Glutamatergic neuron (in vitro differentiated cells): ENCODE data around the gene RBMY1B. TPM values are rescaled to one million over a fixed set of nuclear protein-coding genes. Genes with fewer than 3 reads are reported as not detected.
"Not testable (repeated sequence)": the region's sequence is repeated elsewhere in the genome, so short reads cannot be mapped to it uniquely, and the experiment has no call there.

Source experiments
- DNase-seq: peaks from one replicate; pipeline ENCODE4 v3.0.0; 2022
- H3K27ac Mint-ChIP-seq: one replicate; pipeline ENCODE4 v1.8.0; 2020; ENCODE audit warnings: mild to moderate bottlenecking, mixed read lengths, inconsistent platforms; ENCODE audit not compliant: unreplicated experiment
- H3K27me3 Mint-ChIP-seq: one replicate; pipeline ENCODE4 v1.8.0; 2020; ENCODE audit warnings: mild to moderate bottlenecking, moderate library complexity, mixed read lengths, inconsistent platforms; ENCODE audit not compliant: unreplicated experiment
- H3K36me3 Mint-ChIP-seq: one replicate; pipeline ENCODE4 v1.8.0; 2020; ENCODE audit warnings: mild to moderate bottlenecking, mixed read lengths, inconsistent platforms; ENCODE audit not compliant: unreplicated experiment
- H3K4me1 Mint-ChIP-seq: one replicate; pipeline ENCODE4 v1.8.0; 2020; ENCODE audit warnings: mild to moderate bottlenecking, low read depth, mixed read lengths, inconsistent platforms; ENCODE audit not compliant: unreplicated experiment
- H3K4me3 Mint-ChIP-seq: one replicate; pipeline ENCODE4 v1.8.0; 2020; ENCODE audit warnings: mild to moderate bottlenecking, mixed read lengths, inconsistent platforms; ENCODE audit not compliant: unreplicated experiment
- H3K9me3 Mint-ChIP-seq: one replicate; pipeline ENCODE4 v1.8.0; 2020; ENCODE audit warnings: mild to moderate bottlenecking, moderate library complexity, mixed read lengths, inconsistent platforms; ENCODE audit not compliant: unreplicated experiment
- long read RNA-seq: library from polyadenylated mRNA; unstranded; transcript quantifications from one replicate; pipeline ENCODE4 v2.0.0, GENCODE V29; 2020; ENCODE audit not compliant: unreplicated experiment
- total RNA-seq: library from RNA; stranded (reverse); fragmentation: NEBNext Ultra II Directional; extraction: Animal tissue kit (Norgen Biotek cat#: 25700); gene quantifications from one replicate; pipeline ENCODE4 v1.2.1, GENCODE V29; 2021; ENCODE audit not compliant: unreplicated experiment
- TF ChIP-seq, protein P1 (sequence below): fragments of 200-600 bp; sonication (generic); IDR thresholded peaks from one replicate; pipeline ENCODE4 v1.5.0; 2021; ENCODE audit not compliant: partially characterized antibody, unreplicated experiment

Gene RBMY1B
- total RNA-seq: not detected
- long read RNA-seq: 0 reads

DNA sequence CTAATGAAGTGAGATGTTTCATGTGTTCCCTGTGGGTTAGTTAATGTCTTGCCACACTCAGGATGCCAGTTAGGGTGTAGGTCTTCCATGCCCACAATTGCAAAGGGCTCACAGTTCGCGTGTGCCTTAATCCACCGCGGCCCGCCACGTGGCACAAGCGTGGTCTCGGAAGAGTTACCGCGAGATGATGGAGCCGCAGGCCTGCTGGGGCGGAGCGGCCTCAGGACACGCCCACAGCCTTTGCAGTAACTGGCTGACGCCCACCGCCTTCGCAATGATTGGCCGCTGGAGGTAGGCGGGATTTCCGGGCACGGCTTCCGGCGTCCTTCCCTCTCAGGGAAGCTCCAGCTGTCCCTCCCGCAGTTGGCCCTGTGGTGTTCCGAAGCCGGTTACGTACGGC is at the start of gene RBMY1B:
Gene RBMY1B (plus strand): TSS at position 301 of the 400 bp plus-strand sequence. CDS start 2,013 bp downstream, outside the sequence.
- H3K27ac Mint-ChIP-seq, H3K4me3 Mint-ChIP-seq, H3K27me3 Mint-ChIP-seq, H3K4me1 Mint-ChIP-seq, H3K9me3 Mint-ChIP-seq, DNase-seq, H3K36me3 Mint-ChIP-seq: not testable (repeated sequence)

DNA sequence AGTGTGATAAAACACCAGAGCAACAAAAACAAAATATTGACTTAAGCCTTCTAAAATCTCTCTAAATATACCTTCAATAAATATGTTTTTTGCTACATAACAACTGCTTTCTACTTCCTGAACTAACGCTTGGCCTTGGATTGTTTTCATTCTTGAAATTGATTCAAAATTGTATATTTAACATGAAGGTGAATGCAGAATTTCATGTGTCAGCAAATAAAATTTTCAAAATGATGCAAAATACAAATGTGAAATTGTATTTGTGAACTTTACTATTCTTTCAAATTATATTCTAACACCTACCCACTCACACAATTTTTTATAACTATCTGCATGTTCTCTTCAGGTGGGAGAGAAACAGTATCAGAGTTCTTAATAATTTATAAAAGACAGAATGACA is 48.2 kb upstream of the RBMY1B start:
- not testable (repeated sequence) for H3K9me3 Mint-ChIP-seq, DNase-seq, H3K27me3 Mint-ChIP-seq, H3K4me3 Mint-ChIP-seq, H3K27ac Mint-ChIP-seq, H3K4me1 Mint-ChIP-seq, H3K36me3 Mint-ChIP-seq

DNA sequence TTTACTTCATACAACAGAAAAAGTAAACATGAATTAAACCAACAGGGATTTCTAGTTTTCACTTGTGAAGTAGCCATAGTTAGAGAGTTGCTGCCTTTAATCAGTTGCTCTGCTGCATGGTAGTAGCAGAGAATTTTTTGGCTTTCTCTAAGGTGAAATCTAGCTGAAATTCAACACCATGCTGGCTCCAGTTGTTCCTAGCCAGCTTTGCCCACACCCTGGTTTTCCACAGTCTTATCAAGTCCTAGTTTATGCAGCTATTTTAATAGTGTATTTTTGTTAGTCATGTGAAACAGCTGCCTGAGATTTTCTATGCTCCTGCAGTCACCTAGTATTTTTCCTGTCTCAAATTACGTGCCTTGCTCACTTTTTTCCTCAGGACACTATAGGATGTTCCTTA is 28.2 kb upstream of the RBMY1B start:
- H3K9me3 Mint-ChIP-seq: no peaks in the 10 kb centered on the region
- no peaks in the 10 kb centered on the region for H3K36me3 Mint-ChIP-seq
- H3K4me1 Mint-ChIP-seq: no peaks in the 10 kb centered on the region
- TF ChIP-seq, protein P1, sequence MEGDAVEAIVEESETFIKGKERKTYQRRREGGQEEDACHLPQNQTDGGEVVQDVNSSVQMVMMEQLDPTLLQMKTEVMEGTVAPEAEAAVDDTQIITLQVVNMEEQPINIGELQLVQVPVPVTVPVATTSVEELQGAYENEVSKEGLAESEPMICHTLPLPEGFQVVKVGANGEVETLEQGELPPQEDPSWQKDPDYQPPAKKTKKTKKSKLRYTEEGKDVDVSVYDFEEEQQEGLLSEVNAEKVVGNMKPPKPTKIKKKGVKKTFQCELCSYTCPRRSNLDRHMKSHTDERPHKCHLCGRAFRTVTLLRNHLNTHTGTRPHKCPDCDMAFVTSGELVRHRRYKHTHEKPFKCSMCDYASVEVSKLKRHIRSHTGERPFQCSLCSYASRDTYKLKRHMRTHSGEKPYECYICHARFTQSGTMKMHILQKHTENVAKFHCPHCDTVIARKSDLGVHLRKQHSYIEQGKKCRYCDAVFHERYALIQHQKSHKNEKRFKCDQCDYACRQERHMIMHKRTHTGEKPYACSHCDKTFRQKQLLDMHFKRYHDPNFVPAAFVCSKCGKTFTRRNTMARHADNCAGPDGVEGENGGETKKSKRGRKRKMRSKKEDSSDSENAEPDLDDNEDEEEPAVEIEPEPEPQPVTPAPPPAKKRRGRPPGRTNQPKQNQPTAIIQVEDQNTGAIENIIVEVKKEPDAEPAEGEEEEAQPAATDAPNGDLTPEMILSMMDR: no peak
- H3K27ac Mint-ChIP-seq: no peak overlapping the region
- H3K4me3 Mint-ChIP-seq: no peak overlapping the region
- DNase-seq: no peak
- no peaks in the 10 kb centered on the region for H3K27me3 Mint-ChIP-seq

DNA sequence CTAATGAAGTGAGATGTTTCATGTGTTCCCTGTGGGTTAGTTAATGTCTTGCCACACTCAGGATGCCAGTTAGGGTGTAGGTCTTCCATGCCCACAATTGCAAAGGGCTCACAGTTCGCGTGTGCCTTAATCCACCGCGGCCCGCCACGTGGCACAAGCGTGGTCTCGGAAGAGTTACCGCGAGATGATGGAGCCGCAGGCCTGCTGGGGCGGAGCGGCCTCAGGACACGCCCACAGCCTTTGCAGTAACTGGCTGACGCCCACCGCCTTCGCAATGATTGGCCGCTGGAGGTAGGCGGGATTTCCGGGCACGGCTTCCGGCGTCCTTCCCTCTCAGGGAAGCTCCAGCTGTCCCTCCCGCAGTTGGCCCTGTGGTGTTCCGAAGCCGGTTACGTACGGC is 23.4 kb downstream of the RBMY1B start, which contains the start of gene RBMY1A1:
Gene RBMY1A1 (plus strand): TSS at position 301 of the 400 bp plus-strand sequence. CDS start 2,013 bp downstream, outside the sequence.
- not testable (repeated sequence) for H3K4me1 Mint-ChIP-seq, H3K27ac Mint-ChIP-seq, DNase-seq, H3K27me3 Mint-ChIP-seq, H3K36me3 Mint-ChIP-seq, H3K4me3 Mint-ChIP-seq, H3K9me3 Mint-ChIP-seq

DNA sequence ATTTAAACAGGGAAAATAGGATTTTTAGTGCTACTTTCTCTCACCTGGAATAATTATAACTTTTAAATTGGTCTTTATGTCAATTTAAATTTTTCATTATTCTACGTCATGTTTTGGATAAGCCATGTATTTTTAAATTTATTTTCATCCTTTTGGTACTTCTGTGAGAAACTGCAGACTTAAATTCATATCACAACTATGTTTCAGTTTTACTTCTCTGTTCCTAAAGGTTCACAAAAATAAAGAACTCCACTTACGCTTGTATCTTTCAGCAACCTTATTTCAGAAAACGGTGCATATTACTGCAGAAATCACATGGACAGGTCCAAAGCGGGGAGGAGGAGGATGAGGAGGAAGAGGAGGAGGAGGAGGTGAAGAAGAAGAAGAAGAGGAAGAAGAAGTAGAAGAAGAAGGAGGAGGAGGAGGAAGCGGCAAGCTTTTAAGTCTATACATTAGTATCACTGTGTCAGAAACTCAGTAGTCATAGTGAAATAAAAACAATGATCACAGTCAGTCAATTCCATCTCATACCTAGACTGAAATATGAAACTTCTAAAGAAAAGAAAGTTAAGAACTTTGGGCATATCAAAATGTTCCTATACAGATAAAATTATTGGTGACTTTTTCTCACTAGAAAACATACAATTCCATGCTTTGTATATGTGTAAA is 48.3 kb downstream of the RBMY1B start:
- not testable (repeated sequence) for H3K9me3 Mint-ChIP-seq, DNase-seq, H3K4me1 Mint-ChIP-seq, H3K36me3 Mint-ChIP-seq, H3K27me3 Mint-ChIP-seq, H3K4me3 Mint-ChIP-seq, H3K27ac Mint-ChIP-seq

Other genes starting within 250 kb of the RBMY1B start
- gene RBMY1A1, start 23.5 kb downstream of the RBMY1B start, total RNA-seq: not detected